Activated CD8-positive, alpha-beta T cell treated with anti-CD3 and anti-CD28 coated beads for 36 hours (primary cell): ENCODE results near the gene RCAN1. TPM values are rescaled to one million over a fixed set of nuclear protein-coding genes. Genes with fewer than 3 reads are reported as not detected.
"Not testable (repeated sequence)": the region's sequence is repeated elsewhere in the genome, so short reads cannot be mapped to it uniquely, and the experiment has no call there.

ENCODE experiments used
- ATAC-seq: fragments of 200-7000 bp; cut with Tn5 transposase; one replicate; pipeline ENCODE4 v1.10.0; 2021; ENCODE audit warnings: mild to moderate bottlenecking, moderate library complexity
- CTCF ChIA-PET: fragments of 350-600 bp; sonication (Branson Sonifier 250); formaldehyde crosslinking; loops from one replicate; lab custom pipeline; 2021; ENCODE audit warnings: antibody characterized with exemption; lab: Charles Lee
- POLR2A ChIA-PET: fragments of 350-600 bp; sonication (Branson Sonifier 250); formaldehyde crosslinking; loops from one replicate; lab custom pipeline; 2021; ENCODE audit warnings: antibody characterized with exemption; lab: Charles Lee
- DNase-seq: peaks from one replicate; pipeline ENCODE4 v3.0.0-alpha.2; 2020
- H3K27ac Mint-ChIP-seq: one replicate; pipeline ENCODE4 v1.8.0; 2021; ENCODE audit warnings: mild to moderate bottlenecking, mixed read lengths
- H3K27me3 Mint-ChIP-seq: one replicate; pipeline ENCODE4 v1.8.0; 2021; ENCODE audit warnings: mixed read lengths
- H3K36me3 Mint-ChIP-seq: one replicate; pipeline ENCODE4 v1.8.0; 2021; ENCODE audit warnings: low read depth, mixed read lengths
- H3K4me1 Mint-ChIP-seq: one replicate; pipeline ENCODE4 v1.8.0; 2021; ENCODE audit warnings: low read depth, mixed read lengths
- H3K4me3 Mint-ChIP-seq: one replicate; pipeline ENCODE4 v1.8.0; 2021; ENCODE audit warnings: mild to moderate bottlenecking, moderate library complexity, mixed read lengths
- H3K9me3 Mint-ChIP-seq: one replicate; pipeline ENCODE4 v1.8.0; 2021; ENCODE audit warnings: mixed read lengths
- intact Hi-C: fragments of 100-400 bp; cut with micrococcal nuclease; formaldehyde crosslinking; loops from one replicate; pipeline ENCODE4 v1.10.0; 2022
- total RNA-seq, 2 experiments: library from RNA; stranded (reverse); gene quantifications; one replicate each; pipeline ENCODE4 v1.2.3, GENCODE V29; 2021
- TF ChIP-seq, protein P1 (sequence below): fragments of 200-600 bp; IDR thresholded peaks from one replicate; pipeline ENCODE4 v1.8.0; 2022; ENCODE audit warnings: antibody characterized with exemption, mild to moderate bottlenecking

RCAN1 gene
- total RNA-seq, 2 experiments from 2014 or later: 6.1 to 7.8 TPM

DNA sequence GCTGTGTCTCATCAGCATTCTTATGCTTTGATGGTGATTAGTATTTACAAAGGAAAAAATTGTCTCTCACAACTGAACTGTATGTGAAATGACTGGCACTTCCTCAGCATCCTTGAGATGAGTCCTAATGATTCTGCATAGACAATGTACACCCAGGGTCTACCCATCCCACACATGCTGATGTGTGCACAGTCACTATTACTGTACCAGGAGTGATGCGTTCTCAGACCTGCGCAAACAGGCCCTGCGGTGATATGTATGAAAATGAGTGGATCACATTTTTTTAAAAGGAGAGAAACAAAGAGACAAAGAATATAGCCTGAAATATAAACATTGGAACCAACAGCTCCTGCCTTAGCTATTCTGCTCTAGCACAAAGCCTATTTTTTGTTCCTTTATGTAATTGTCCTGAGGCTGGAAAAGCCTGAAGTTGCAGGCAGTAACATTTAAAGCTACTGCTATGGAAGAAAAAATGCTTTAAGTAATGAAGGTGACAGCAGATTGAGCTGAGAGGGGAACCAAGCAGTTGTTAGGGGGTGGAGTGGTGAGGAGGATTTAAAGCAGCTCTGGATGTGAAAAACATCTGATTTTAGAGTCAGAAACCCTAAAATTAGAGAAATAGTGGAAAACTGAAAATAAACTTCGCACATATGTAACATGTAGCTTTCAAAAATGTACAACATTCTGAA lies 5.5 kb downstream of the RCAN1 start:
- H3K27me3 Mint-ChIP-seq: no peaks in the 10 kb centered on the region
- intact Hi-C loops: no loop called here
- TF ChIP-seq, protein P1, sequence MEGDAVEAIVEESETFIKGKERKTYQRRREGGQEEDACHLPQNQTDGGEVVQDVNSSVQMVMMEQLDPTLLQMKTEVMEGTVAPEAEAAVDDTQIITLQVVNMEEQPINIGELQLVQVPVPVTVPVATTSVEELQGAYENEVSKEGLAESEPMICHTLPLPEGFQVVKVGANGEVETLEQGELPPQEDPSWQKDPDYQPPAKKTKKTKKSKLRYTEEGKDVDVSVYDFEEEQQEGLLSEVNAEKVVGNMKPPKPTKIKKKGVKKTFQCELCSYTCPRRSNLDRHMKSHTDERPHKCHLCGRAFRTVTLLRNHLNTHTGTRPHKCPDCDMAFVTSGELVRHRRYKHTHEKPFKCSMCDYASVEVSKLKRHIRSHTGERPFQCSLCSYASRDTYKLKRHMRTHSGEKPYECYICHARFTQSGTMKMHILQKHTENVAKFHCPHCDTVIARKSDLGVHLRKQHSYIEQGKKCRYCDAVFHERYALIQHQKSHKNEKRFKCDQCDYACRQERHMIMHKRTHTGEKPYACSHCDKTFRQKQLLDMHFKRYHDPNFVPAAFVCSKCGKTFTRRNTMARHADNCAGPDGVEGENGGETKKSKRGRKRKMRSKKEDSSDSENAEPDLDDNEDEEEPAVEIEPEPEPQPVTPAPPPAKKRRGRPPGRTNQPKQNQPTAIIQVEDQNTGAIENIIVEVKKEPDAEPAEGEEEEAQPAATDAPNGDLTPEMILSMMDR: no peak
- ChIA-PET CTCF (interaction anchor here (1.0 to 3.1 kb wide), 2 partner anchors 22 to 99 kb away, joined by 4 to 12 read pairs; no protein-coding TSS in a partner anchor), POLR2A (interaction anchor here (1.3 kb wide), 1 partner anchor 9 kb away, joined by 3 read pairs; no protein-coding TSS in a partner anchor)
- ATAC-seq (no peak), DNase-seq (no peak)
- H3K9me3 Mint-ChIP-seq: no peaks in the 10 kb centered on the region
- no peak overlapping the region for H3K4me3 Mint-ChIP-seq
- no peaks in the 10 kb centered on the region for H3K36me3 Mint-ChIP-seq
- peaks cover 17% of the 10 kb centered on the region for H3K4me1 Mint-ChIP-seq
- no peak overlapping the region for H3K27ac Mint-ChIP-seq

DNA sequence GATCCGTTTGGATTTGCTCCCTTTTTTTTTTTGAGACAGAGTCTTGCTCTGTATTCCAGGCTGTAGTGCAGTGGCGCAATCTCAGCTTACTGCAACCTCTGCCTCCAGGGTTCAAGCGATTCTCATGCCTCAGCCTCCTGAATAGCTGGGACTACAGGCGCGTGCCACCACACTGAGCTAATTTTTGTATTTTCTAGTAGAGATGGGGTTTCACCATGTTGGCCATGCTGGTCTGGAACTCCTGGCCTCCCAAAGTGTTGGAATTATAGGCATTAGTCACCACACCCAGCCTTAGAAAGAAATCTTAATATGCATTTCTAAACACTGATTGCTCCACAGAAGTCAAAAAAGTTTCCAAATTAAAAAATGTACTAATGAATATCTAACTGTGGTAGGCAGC lies 7.5 kb downstream of the RCAN1 start:
- H3K4me3 Mint-ChIP-seq, H3K27me3 Mint-ChIP-seq, H3K27ac Mint-ChIP-seq, H3K36me3 Mint-ChIP-seq, H3K9me3 Mint-ChIP-seq, DNase-seq, intact Hi-C loops, ATAC-seq, H3K4me1 Mint-ChIP-seq: not testable (repeated sequence)
- ChIA-PET POLR2A (interaction anchor here (0.6 to 1.2 kb wide), 2 partner anchors 8 to 15 kb away, joined by 3 read pairs; no protein-coding TSS in a partner anchor), CTCF (interaction anchor here (0.7 to 2.4 kb wide), 2 partner anchors 97 to 240 kb away, joined by 3 to 5 read pairs; no protein-coding TSS in a partner anchor)

DNA sequence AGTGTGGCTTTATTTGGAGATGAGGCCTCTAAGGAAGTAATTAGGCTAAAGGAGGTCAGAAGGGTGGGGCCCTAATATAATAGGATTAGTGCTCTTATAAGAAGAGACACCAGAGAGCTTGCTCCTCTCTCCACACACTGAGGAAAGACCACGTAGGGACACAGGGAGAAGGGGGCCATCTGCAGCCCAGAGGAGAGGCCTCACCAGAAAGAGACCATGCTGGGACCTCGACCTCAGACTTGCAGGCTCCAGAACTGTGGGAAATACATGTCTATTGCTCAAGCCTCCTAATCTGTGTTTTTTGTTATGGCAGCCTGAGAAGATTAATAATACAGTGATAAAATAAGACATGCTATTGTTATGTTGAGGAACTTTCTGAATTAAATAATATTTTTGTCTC lies 8.3 kb downstream of the RCAN1 start:
- Mint-ChIP-seq H3K36me3 (no peaks in the 10 kb centered on the region), H3K4me3 (no peak overlapping the region), H3K27me3 (no peaks in the 10 kb centered on the region), H3K27ac (no peak overlapping the region), H3K9me3 (no peaks in the 10 kb centered on the region), H3K4me1 (no peaks in the 10 kb centered on the region)
- ATAC-seq: no peak
- TF ChIP-seq, protein P1: no peak
- CTCF ChIA-PET: interaction anchor here (0.7 to 2.4 kb wide), 2 partner anchors 96 to 239 kb away, joined by 3 to 5 read pairs; no protein-coding TSS in a partner anchor
- DNase-seq: no peak
- intact Hi-C loops: no loop called here
- POLR2A ChIA-PET: interaction anchor here (0.6 kb wide), 1 partner anchor 9 kb away, joined by 3 read pairs; no protein-coding TSS in a partner anchor

DNA sequence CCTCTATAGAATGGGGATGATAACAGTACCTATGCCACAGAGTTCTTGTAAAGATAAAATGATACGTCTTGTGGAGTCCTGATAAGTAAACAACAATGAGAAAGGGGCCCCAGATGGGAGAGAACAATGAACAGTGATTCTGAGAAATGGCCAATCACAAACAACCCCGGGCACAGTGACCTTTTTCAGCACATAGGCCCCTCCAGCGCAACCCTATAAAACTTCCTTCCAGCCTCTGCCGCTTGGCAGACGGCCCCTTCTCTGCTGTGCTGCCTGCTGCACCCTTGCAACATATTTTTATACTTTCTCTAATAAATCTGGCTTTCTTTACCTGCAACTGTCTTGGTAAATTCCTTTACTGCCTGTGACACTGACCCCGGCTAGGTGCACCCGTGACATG lies 8.9 kb downstream of the RCAN1 start:
- no peak overlapping the region for H3K4me3 Mint-ChIP-seq
- CTCF ChIA-PET: interaction anchor here (2.4 kb wide), 1 partner anchor 95 kb away, joined by 5 read pairs; no protein-coding TSS in a partner anchor

DNA sequence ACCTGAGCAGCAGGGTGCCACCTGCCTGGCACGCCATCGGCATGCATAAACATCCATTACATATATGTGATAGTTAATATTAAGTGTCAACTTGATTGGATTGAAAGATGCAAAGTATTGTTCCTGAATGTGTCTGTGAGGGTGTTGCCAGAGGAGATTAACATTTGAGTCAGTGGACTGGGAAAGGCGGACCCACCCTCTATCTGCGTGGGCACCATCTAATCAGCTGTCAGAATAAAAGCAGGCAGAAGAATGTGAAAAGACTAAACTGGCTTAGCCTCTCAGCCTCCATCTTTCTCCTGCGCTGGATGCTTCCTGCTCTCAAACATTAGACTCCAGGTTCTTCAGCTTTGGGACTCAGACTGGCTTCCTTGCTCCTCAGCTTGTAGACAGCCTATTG lies 10.0 kb downstream of the RCAN1 start:
- intact Hi-C loops, H3K4me3 Mint-ChIP-seq, H3K4me1 Mint-ChIP-seq, DNase-seq, ATAC-seq, H3K27ac Mint-ChIP-seq, H3K36me3 Mint-ChIP-seq, H3K9me3 Mint-ChIP-seq, H3K27me3 Mint-ChIP-seq: not testable (repeated sequence)
- ChIA-PET POLR2A (interaction anchor here (0.7 kb wide), 1 partner anchor 10 kb away, joined by 3 read pairs; no protein-coding TSS in a partner anchor), CTCF (interaction anchor here (1.3 to 4.1 kb wide), 2 partner anchors 27 to 94 kb away, joined by 3 to 27 read pairs; no protein-coding TSS in a partner anchor)

More for the DNA sequence above, 8.9 kb downstream of the RCAN1 start:
- Mint-ChIP-seq H3K4me1 (no peaks in the 10 kb centered on the region), H3K27me3 (no peaks in the 10 kb centered on the region), H3K9me3 (no peaks in the 10 kb centered on the region), H3K27ac (no peak overlapping the region), H3K36me3 (no peaks in the 10 kb centered on the region)
- ATAC-seq (no peak), DNase-seq (no peak)
- POLR2A ChIA-PET: no interaction called here
- intact Hi-C loops: no loop called here
- TF ChIP-seq, protein P1: no peak

DNA sequence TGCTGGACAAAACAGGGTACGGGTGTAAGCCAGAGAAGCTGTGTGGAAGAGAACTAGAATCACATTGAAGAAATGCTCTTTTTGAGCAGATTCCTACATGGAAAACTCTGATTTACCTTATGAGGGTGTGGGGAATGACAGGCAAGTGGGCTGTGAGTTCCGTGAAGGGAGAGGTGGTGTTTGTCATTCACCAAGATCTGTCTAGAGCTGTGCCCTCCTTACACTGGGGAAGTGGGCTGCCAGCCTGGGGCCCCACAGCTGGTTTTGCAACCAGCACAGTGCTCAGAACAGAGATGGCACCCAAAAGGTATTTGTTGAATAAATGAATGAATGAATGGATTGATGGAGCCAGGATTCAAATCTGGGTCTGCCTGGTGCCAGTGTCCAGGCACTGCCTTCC lies 10.4 kb downstream of the RCAN1 start:
- H3K4me3 Mint-ChIP-seq: no peak overlapping the region
- no peaks in the 10 kb centered on the region for H3K4me1 Mint-ChIP-seq
- H3K9me3 Mint-ChIP-seq: no peaks in the 10 kb centered on the region
- intact Hi-C loops: no loop called here
- ChIA-PET POLR2A (no interaction called here), CTCF (interaction anchor here (1.3 to 4.1 kb wide), 4 partner anchors 8 to 94 kb away, joined by 3 to 37 read pairs (median 19); no protein-coding TSS in a partner anchor)
- TF ChIP-seq, protein P1: no peak
- H3K36me3 Mint-ChIP-seq: no peaks in the 10 kb centered on the region
- H3K27ac Mint-ChIP-seq: no peak overlapping the region
- no peak for DNase-seq
- no peak for ATAC-seq
- no peaks in the 10 kb centered on the region for H3K27me3 Mint-ChIP-seq
